Activated T-helper 17 cell treated with anti-CD3 and anti-CD28 coated beads, Interleukin-2, amount 50 U/mL, for 72 hours (primary cell): ENCODE results near the gene MEOX1. TPM values are rescaled to one million over a fixed set of nuclear protein-coding genes. Genes with fewer than 3 reads are reported as not detected.
"Not testable (repeated sequence)": the region's sequence is repeated elsewhere in the genome, so short reads cannot be mapped to it uniquely, and the experiment has no call there.

ENCODE experiments used
- ATAC-seq: fragments of 150-1000 bp; cut with Tn5 transposase; replicated peaks from 2 replicates; pipeline ENCODE4 v1.10.0; 2021; ENCODE audit warnings: mild to moderate bottlenecking, moderate library complexity
- H3K27ac Mint-ChIP-seq: one replicate; pipeline ENCODE4 v1.8.0; 2022; ENCODE audit warnings: mixed read lengths
- H3K27me3 Mint-ChIP-seq: one replicate; pipeline ENCODE4 v1.8.0; 2022; ENCODE audit warnings: mixed read lengths
- H3K36me3 Mint-ChIP-seq: one replicate; pipeline ENCODE4 v1.8.0; 2022; ENCODE audit warnings: low read depth, mild to moderate bottlenecking, mixed read lengths
- H3K4me1 Mint-ChIP-seq: one replicate; pipeline ENCODE4 v1.8.0; 2022; ENCODE audit warnings: mixed read lengths
- H3K4me3 Mint-ChIP-seq: one replicate; pipeline ENCODE4 v1.8.0; 2022; ENCODE audit warnings: mild to moderate bottlenecking, mixed read lengths
- H3K9me3 Mint-ChIP-seq: one replicate; pipeline ENCODE4 v1.8.0; 2022; ENCODE audit warnings: mixed read lengths
- total RNA-seq, 2 donors: library from RNA; stranded (reverse); gene quantifications; one replicate each; pipeline ENCODE4 v1.2.3, GENCODE V29; 2022

MEOX1 gene
- total RNA-seq, 2 donors from 2014 or later: 3.3 to 4.8 TPM

GRCh38 chr17:43691317-43691693 lies 29.6 kb upstream of the MEOX1 start:
- H3K9me3 Mint-ChIP-seq: no peaks in the 10 kb centered on the region
- no peak for ATAC-seq
- no peak overlapping the region for H3K27ac Mint-ChIP-seq
- H3K36me3 Mint-ChIP-seq: no peaks in the 10 kb centered on the region
- no peak overlapping the region for H3K4me3 Mint-ChIP-seq
- no peaks in the 10 kb centered on the region for H3K4me1 Mint-ChIP-seq
- H3K27me3 Mint-ChIP-seq: peaks cover 5% of the 10 kb centered on the region

- no peak overlapping the region for H3K4me3 Mint-ChIP-seq
- H3K27me3 Mint-ChIP-seq: peaks cover 5% of the 10 kb centered on the region
- H3K36me3 Mint-ChIP-seq: no peaks in the 10 kb centered on the region
- no peaks in the 10 kb centered on the region for H3K9me3 Mint-ChIP-seq
- ATAC-seq: no peak
- H3K4me1 Mint-ChIP-seq: no peaks in the 10 kb centered on the region
- no peak overlapping the region for H3K27ac Mint-ChIP-seq
These were observed 29.0 kb upstream of the MEOX1 start for GRCh38 chr17:43690624-43691316.

- ATAC-seq: no peak
- H3K27ac Mint-ChIP-seq: no peak overlapping the region
- H3K9me3 Mint-ChIP-seq: no peaks in the 10 kb centered on the region
- no peaks in the 10 kb centered on the region for H3K4me1 Mint-ChIP-seq
- H3K4me3 Mint-ChIP-seq: no peak overlapping the region
- peaks cover 5% of the 10 kb centered on the region for H3K27me3 Mint-ChIP-seq
- H3K36me3 Mint-ChIP-seq: no peaks in the 10 kb centered on the region
These were observed 28.1 kb upstream of the MEOX1 start for GRCh38 chr17:43689814-43690213.

GRCh38 chr17:43689131-43689530 lies 27.4 kb upstream of the MEOX1 start:
- Mint-ChIP-seq H3K36me3 (no peaks in the 10 kb centered on the region), H3K27me3 (peaks cover under 1% of the 10 kb centered on the region), H3K27ac (no peak overlapping the region), H3K4me3 (no peak overlapping the region), H3K4me1 (no peaks in the 10 kb centered on the region), H3K9me3 (no peaks in the 10 kb centered on the region)
- ATAC-seq: no peak

DNA sequence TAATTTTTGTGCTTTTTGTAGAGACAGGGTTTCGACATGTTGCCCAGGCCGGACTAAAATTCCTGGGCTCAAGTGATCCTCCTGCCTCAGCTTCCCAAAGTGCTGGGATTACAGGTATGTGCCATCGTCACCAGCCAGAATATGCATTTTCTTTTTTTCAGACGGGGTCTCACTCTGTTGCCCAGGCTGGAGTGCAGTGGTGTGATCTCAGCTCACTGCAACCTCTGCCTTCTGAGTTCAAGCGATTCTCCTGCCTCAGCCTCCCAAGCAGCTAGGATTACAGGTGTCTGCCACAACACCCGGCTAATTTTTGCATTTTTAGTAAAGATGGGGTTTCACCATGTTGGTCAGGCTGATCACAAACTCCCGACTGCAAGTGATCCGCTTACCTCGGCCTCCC lies 25.2 kb upstream of the MEOX1 start:
- H3K4me1 Mint-ChIP-seq, H3K27ac Mint-ChIP-seq, H3K4me3 Mint-ChIP-seq, H3K27me3 Mint-ChIP-seq, ATAC-seq, H3K9me3 Mint-ChIP-seq, H3K36me3 Mint-ChIP-seq: not testable (repeated sequence)

DNA sequence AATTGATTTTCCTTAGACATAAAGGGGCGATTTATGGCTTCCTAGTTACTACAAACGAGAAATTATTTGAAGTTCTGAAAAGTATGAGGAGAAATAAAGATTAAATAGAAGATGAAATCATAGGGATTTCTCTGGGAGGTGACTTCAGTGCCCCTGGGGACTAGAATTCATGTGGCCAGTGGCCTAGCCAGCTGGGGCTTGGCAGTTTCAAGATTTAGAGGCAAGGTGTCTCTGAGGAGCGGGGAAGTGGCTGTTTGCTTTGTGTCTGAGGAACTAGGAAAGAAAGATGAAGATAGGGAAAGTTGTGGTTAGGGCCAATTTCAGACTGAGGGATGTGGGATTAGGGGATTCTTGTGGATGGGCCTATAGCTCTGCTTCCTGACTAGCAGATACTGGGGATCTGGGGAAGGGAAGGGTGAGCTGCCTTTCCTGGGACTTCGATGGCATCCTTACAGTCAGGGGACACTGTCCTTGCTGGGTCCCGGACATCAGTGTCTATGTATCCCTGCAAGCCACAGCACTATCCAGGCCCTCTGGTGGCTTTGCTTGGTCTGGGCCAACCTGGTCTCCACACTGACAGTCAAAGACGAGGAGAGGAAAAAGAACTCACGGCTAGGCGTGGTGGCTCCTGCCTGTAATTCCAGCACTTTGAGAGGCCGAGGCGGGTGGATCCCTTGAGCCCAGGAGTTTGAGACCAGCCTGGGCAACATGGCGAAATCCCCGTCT lies 22.4 kb upstream of the MEOX1 start:
- H3K4me3 Mint-ChIP-seq: no peak overlapping the region
- peaks cover 3% of the 10 kb centered on the region for H3K27me3 Mint-ChIP-seq
- ATAC-seq: no peak
- H3K9me3 Mint-ChIP-seq: no peaks in the 10 kb centered on the region
- no peaks in the 10 kb centered on the region for H3K4me1 Mint-ChIP-seq
- no peaks in the 10 kb centered on the region for H3K36me3 Mint-ChIP-seq
- no peak overlapping the region for H3K27ac Mint-ChIP-seq

GRCh38 chr17:43680461-43680860 lies 18.7 kb upstream of the MEOX1 start:
- no peaks in the 10 kb centered on the region for H3K9me3 Mint-ChIP-seq
- ATAC-seq: no peak
- H3K27me3 Mint-ChIP-seq: peaks cover 3% of the 10 kb centered on the region
- H3K4me3 Mint-ChIP-seq: no peak overlapping the region
- H3K4me1 Mint-ChIP-seq: no peaks in the 10 kb centered on the region
- H3K36me3 Mint-ChIP-seq: no peaks in the 10 kb centered on the region
- no peak overlapping the region for H3K27ac Mint-ChIP-seq

DNA sequence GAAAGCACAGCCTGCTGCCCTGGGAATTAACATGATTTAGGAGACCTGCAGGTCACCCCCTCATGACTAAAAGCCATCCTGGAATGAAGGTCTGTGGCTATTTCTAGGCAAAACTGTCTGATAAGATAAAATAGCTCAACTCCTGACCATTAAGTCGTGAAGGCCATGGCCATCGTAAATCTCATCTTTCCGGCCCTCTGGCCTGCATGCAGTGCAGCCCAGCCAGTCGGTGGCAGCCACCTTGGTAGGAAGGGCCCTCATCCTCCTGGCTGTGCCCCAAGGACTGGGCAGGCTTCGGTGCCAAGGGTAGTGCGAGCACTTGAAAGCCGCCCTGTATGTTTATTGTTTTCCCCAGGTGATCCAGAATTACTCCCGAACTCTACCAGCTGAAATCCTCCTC lies 18.2 kb upstream of the MEOX1 start:
- Mint-ChIP-seq H3K4me1 (no peaks in the 10 kb centered on the region), H3K9me3 (no peaks in the 10 kb centered on the region), H3K27ac (no peak overlapping the region), H3K36me3 (no peaks in the 10 kb centered on the region), H3K4me3 (no peak overlapping the region), H3K27me3 (peaks cover 3% of the 10 kb centered on the region)
- no peak for ATAC-seq

- Mint-ChIP-seq H3K4me1 (no peaks in the 10 kb centered on the region), H3K27me3 (peaks cover 3% of the 10 kb centered on the region), H3K9me3 (no peaks in the 10 kb centered on the region), H3K27ac (no peak overlapping the region), H3K36me3 (no peaks in the 10 kb centered on the region), H3K4me3 (no peak overlapping the region)
- ATAC-seq: no peak
These were observed 17.7 kb upstream of the MEOX1 start for GRCh38 chr17:43679401-43679800.

- no peaks in the 10 kb centered on the region for H3K36me3 Mint-ChIP-seq
- H3K4me3 Mint-ChIP-seq: no peak overlapping the region
- no peaks in the 10 kb centered on the region for H3K9me3 Mint-ChIP-seq
- no peak for ATAC-seq
- H3K27me3 Mint-ChIP-seq: peaks cover 3% of the 10 kb centered on the region
- no peak overlapping the region for H3K27ac Mint-ChIP-seq
- H3K4me1 Mint-ChIP-seq: peaks cover 4% of the 10 kb centered on the region
These were observed 14.7 kb upstream of the MEOX1 start for GRCh38 chr17:43676471-43676870.

- H3K27ac Mint-ChIP-seq: no peak overlapping the region
- peaks cover 4% of the 10 kb centered on the region for H3K4me1 Mint-ChIP-seq
- H3K4me3 Mint-ChIP-seq: no peak overlapping the region
- ATAC-seq: no peak
- H3K9me3 Mint-ChIP-seq: no peaks in the 10 kb centered on the region
- no peaks in the 10 kb centered on the region for H3K27me3 Mint-ChIP-seq
- H3K36me3 Mint-ChIP-seq: no peaks in the 10 kb centered on the region
These were observed 12.7 kb upstream of the MEOX1 start for GRCh38 chr17:43674394-43674793.

- Mint-ChIP-seq H3K4me1 (peaks cover 4% of the 10 kb centered on the region), H3K4me3 (no peak overlapping the region), H3K27me3 (no peaks in the 10 kb centered on the region), H3K36me3 (no peaks in the 10 kb centered on the region), H3K9me3 (no peaks in the 10 kb centered on the region), H3K27ac (no peak overlapping the region)
- peak; percentile 73 for ATAC-seq
These were observed 12.0 kb upstream of the MEOX1 start for GRCh38 chr17:43673516-43674323.

GRCh38 chr17:43671755-43672519 lies 10.2 kb upstream of the MEOX1 start:
- Mint-ChIP-seq H3K4me3 (no peak overlapping the region), H3K9me3 (no peaks in the 10 kb centered on the region), H3K36me3 (no peaks in the 10 kb centered on the region), H3K4me1 (peaks cover 4% of the 10 kb centered on the region), H3K27me3 (no peaks in the 10 kb centered on the region), H3K27ac (peak overlapping the region; percentile 12)
- no peak for ATAC-seq

DNA sequence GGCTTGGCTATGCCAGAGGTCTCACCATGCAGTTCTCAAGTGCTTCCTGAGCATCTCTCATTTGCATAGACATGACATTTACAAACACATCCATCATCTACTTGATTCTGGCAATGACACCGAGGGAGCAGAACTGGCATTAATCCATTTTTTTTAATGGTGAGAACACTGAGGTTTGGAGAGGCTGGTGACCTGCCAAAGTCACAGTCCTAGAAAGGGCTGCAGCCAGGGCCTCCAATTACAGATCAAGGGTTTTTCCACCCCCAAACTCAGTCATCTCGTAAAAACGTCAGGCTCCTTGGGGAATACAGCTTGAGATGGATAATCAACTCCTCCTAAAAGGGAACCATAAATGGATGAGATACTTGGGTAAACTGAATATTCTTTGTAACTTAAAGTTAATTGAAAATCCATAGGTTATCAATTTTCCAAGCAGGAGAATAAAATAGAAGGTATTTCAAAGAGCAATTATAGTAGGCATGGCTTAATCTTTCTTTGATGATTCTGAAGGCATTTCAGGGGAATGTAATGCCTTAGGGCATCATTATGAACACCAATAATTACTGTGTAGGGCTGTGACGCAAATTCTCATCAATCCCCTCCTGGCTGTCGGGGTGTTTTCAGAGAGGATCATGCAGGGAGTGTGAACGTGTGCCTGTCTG lies 9.4 kb upstream of the MEOX1 start:
- H3K27me3 Mint-ChIP-seq: no peaks in the 10 kb centered on the region
- no peak overlapping the region for H3K27ac Mint-ChIP-seq
- H3K4me3 Mint-ChIP-seq: no peak overlapping the region
- H3K4me1 Mint-ChIP-seq: peaks cover 4% of the 10 kb centered on the region
- no peak for ATAC-seq
- no peaks in the 10 kb centered on the region for H3K36me3 Mint-ChIP-seq
- no peaks in the 10 kb centered on the region for H3K9me3 Mint-ChIP-seq
